GM12878 (cell line): Measurements from ENCODE around the gene A1BG. TPM values are rescaled to one million over a fixed set of nuclear protein-coding genes. Genes with fewer than 3 reads are reported as not detected.

ENCODE experiments used
- ATAC-seq: fragments of 200-7000 bp; cut with Tn5 transposase; 3 replicates; pipeline ENCODE4 v1.9.1; 2020; ENCODE audit warnings: mild to moderate bottlenecking, moderate library complexity
- BruUV-seq: library from RNA; stranded (reverse); fragments of 400-500 nt; replicated peaks from 2 replicates; lab custom pipeline; 2021; lab: Mats Ljungman, UMichigan
- CTCF ChIA-PET: fragments of 300-600 bp; sonication (Branson Sonifier 250); formaldehyde crosslinking; extraction: SDS; loops from one replicate; lab custom pipeline; 2021; ENCODE audit warnings: inconsistent platforms; lab: Yijun Ruan, JAX
- POLR2A ChIA-PET: fragments of 350-600 bp; formaldehyde crosslinking; extraction: SDS; loops from one replicate; lab custom pipeline; 2021; ENCODE audit warnings: inconsistent platforms; lab: Charles Lee
- RAD21 ChIA-PET: fragments of 300-600 bp; sonication (Branson Sonifier 250); formaldehyde crosslinking; loops from one replicate; lab custom pipeline; 2023; ENCODE audit warnings: antibody characterized with exemption; ENCODE audit not compliant: unreplicated experiment; lab: Charles Lee
- SMC1A ChIA-PET: fragments of 300-600 bp; sonication (Branson Sonifier 250); formaldehyde crosslinking; loops from one replicate; lab custom pipeline; 2023; ENCODE audit not compliant: unreplicated experiment, uncharacterized antibody; lab: Charles Lee
- DNase-seq: peaks from one replicate; pipeline ENCODE4 v3.0.0-alpha.2; 2011; ENCODE audit warnings: low read depth, low spot score
- FAIRE-seq: peaks from 3 replicates; lab custom pipeline; 2011; peaks lifted over from hg19 to GRCh38; lab: Jason Lieb, UNC
- H2AFZ ChIP-seq: 2 replicates; pipeline ENCODE4 v1.6.0; 2011; ENCODE audit warnings: low read depth, low read length, control low read depth; ENCODE audit not compliant: control insufficient read depth
- H3K27ac ChIP-seq: 2 replicates; pipeline ENCODE4 v1.5.1; 2011; ENCODE audit warnings: control low read depth; ENCODE audit not compliant: control insufficient read depth, insufficient read depth
- H3K27me3 ChIP-seq, 2 experiments: replicated peaks in 1 of 2; 2 replicates each; pipeline versions ENCODE4 v1.6.0 to v1.6.1; 2011; ENCODE audit warnings: low read length in 1 of 2; ENCODE audit not compliant: control insufficient read depth in 2 of 2, insufficient read depth in 2 of 2
- H3K36me3 ChIP-seq, 2 experiments: 2 replicates each; pipeline ENCODE4 v1.5.1; 2011; ENCODE audit warnings: low read length in 1 of 2; ENCODE audit not compliant: control insufficient read depth in 2 of 2, insufficient read depth in 2 of 2
- H3K4me1 ChIP-seq: 2 replicates; pipeline ENCODE4 v1.6.1; 2011; ENCODE audit warnings: mild to moderate bottlenecking, low read length, moderate library complexity, mixed read lengths; ENCODE audit not compliant: control insufficient read depth, insufficient read depth
- H3K4me2 ChIP-seq: 2 replicates; pipeline ENCODE4 v1.6.0; 2011; ENCODE audit warnings: control low read depth; ENCODE audit not compliant: control insufficient read depth, insufficient read depth
- H3K4me3 ChIP-seq: fragments of 200-600 bp; sonication (generic); 2 replicates; pipeline ENCODE4 v1.5.1; 2016
- H3K79me2 ChIP-seq: 2 replicates; pipeline ENCODE4 v1.6.0; 2011; ENCODE audit warnings: low read length; ENCODE audit not compliant: control insufficient read depth, insufficient read depth
- H3K9ac ChIP-seq: 2 replicates; pipeline ENCODE4 v1.8.0; 2011; ENCODE audit warnings: low read length, control low read depth, mixed read lengths; ENCODE audit not compliant: control insufficient read depth, insufficient read depth
- H3K9me3 ChIP-seq: replicated peaks from 3 replicates; pipeline ENCODE4 v1.5.1; 2011; ENCODE audit warnings: mild to moderate bottlenecking, low read length; ENCODE audit not compliant: control insufficient read depth, insufficient read depth
- H4K20me1 ChIP-seq: 2 replicates; pipeline ENCODE4 v1.6.0; 2011; ENCODE audit not compliant: control insufficient read depth, insufficient read depth
- BCL11A ChIP-seq: IDR thresholded peaks from 2 replicates; pipeline ENCODE4 v1.6.1; 2011; ENCODE audit warnings: low read depth, low read length
- CBX5 ChIP-seq: sonication (generic); IDR thresholded peaks from 2 replicates; pipeline ENCODE4 v1.6.1; 2016; ENCODE audit warnings: low read depth, moderate library complexity, mild to moderate bottlenecking, inconsistent platforms
- HCFC1 ChIP-seq: fragments of 150-350 bp; IDR thresholded peaks from 2 replicates; pipeline ENCODE4 v1.6.1; 2014; ENCODE audit warnings: low read length
- KDM1A ChIP-seq: fragments of 200-600 bp; sonication (generic); IDR thresholded peaks from 2 replicates; pipeline ENCODE4 v1.6.1; 2016; ENCODE audit warnings: borderline replicate concordance
- KLF5 ChIP-seq: fragments of 450-650 bp; IDR thresholded peaks from 2 replicates; pipeline ENCODE4 v1.6.1; 2014; ENCODE audit warnings: mild to moderate bottlenecking; ENCODE audit not compliant: partially characterized antibody
- MEF2A ChIP-seq: IDR thresholded peaks from 2 replicates; pipeline ENCODE4 v1.6.1; 2011; ENCODE audit warnings: low read depth, mild to moderate bottlenecking, low read length, moderate library complexity; ENCODE audit not compliant: insufficient read depth
- NFYA ChIP-seq: IDR thresholded peaks from 2 replicates; pipeline ENCODE4 v1.6.1; 2011; ENCODE audit warnings: low read depth, mild to moderate bottlenecking, low read length, improper control_type of control experiment, borderline replicate concordance
- SIX5 ChIP-seq: IDR thresholded peaks from 2 replicates; pipeline ENCODE4 v1.6.1; 2011; ENCODE audit warnings: mild to moderate bottlenecking, low read depth, low read length, moderate library complexity; ENCODE audit not compliant: severe bottlenecking
- SMC3 ChIP-seq: IDR thresholded peaks from 2 replicates; pipeline ENCODE4 v1.6.1; 2011; ENCODE audit warnings: low read length, improper control_type of control experiment, borderline replicate concordance
- STAT1 ChIP-seq: fragments of 450-650 bp; conservative IDR thresholded peaks from 2 replicates; pipeline ENCODE4 v1.6.1; 2014; ENCODE audit warnings: antibody characterized with exemption, mild to moderate bottlenecking
- ZNF384 ChIP-seq: IDR thresholded peaks from 2 replicates; pipeline ENCODE4 v1.6.1; 2012; ENCODE audit warnings: low read depth, mild to moderate bottlenecking, low read length, improper control_type of control experiment, borderline replicate concordance
- ZZZ3 ChIP-seq: IDR thresholded peaks from 2 replicates; pipeline ENCODE4 v1.6.1; 2011; ENCODE audit warnings: low read depth; ENCODE audit not compliant: control insufficient read depth, insufficient read length
- WGBS: methylation state at CpG from one replicate; pipeline ENCODE4 v1.1.6; 2016; ENCODE audit warnings: low lambda C conversion rate; ENCODE audit not compliant: insufficient replicate concordance, insufficient coverage; ENCODE audit errors: missing lambda C conversion rate; 5-methylcytosine and 5-hydroxymethylcytosine counted together
- in situ Hi-C: fragments of 300-500 bp; cut with MboI; formaldehyde crosslinking; loops from 9 replicates; pipeline ENCODE4 v1.14.3; 2018; ENCODE audit warnings: mixed read lengths
- intact Hi-C: fragments of 100-400 bp; cut with micrococcal nuclease; formaldehyde crosslinking; loops from one replicate; pipeline ENCODE4 v1.14.2; 2022; ENCODE audit not compliant: unreplicated experiment
- polyA plus RNA-seq, 11 experiments: library from polyadenylated mRNA; depleted of rRNA in 4 of 11; unstranded in 6 of 11; stranded (reverse) in 5 of 11; fragments of >200 nt; fragmentation: Nextera tagmentation in 4 of 11; fragmentation: Illumina TruSeq in 1 of 11; extraction: Ambion mirVana in 4 of 11; extraction: Trizol in 1 of 11; gene quantifications; 1 replicate in 1 of 11; 2 replicates in 10 of 11; pipeline versions ENCODE4 v1.2.1 to v1.2.3, GENCODE V29; 2011 to 2016; ENCODE audit warnings: inconsistent platforms in 2 of 11, missing spikeins in 2 of 11, low read depth in 1 of 11
- total RNA-seq, 4 experiments: library from RNA; depleted of rRNA in 3 of 4; stranded (reverse); fragments of >200 nt in 3 of 4; fragmentation: Illumina TruSeq in 1 of 4; extraction: Trizol in 1 of 4; gene quantifications; 2 replicates each; pipeline versions ENCODE4 v1.2.1 to v1.2.3, GENCODE V29; 2013 to 2021
- TF ChIP-seq, protein P1 (sequence below): IDR thresholded peaks from 2 replicates; pipeline ENCODE4 v1.6.1; 2011; ENCODE audit warnings: mild to moderate bottlenecking, low read depth, low read length, moderate library complexity; ENCODE audit not compliant: insufficient replicate concordance
- TF ChIP-seq, protein P2 (sequence below): fragments of 450-650 bp; IDR thresholded peaks from 2 replicates; pipeline ENCODE4 v1.6.1; 2017; ENCODE audit warnings: low read depth, mild to moderate bottlenecking, moderate library complexity
- TF ChIP-seq, protein P3 (sequence below): fragments of 450-650 bp; IDR thresholded peaks from 2 replicates; pipeline ENCODE4 v1.6.1; 2017; ENCODE audit warnings: borderline replicate concordance
- TF ChIP-seq, protein P4 (sequence below): fragments of 450-650 bp; IDR thresholded peaks from 2 replicates; pipeline ENCODE4 v1.6.1; 2017; ENCODE audit warnings: antibody characterized with exemption, mild to moderate bottlenecking, moderate library complexity

Gene A1BG
- total and polyA plus RNA-seq, 10 of the 15 experiments (the other 5 are each of a cell fraction or from before 2014, with no cell fraction given): 0.34 to 29.6 (median 11.8) TPM

DNA sequence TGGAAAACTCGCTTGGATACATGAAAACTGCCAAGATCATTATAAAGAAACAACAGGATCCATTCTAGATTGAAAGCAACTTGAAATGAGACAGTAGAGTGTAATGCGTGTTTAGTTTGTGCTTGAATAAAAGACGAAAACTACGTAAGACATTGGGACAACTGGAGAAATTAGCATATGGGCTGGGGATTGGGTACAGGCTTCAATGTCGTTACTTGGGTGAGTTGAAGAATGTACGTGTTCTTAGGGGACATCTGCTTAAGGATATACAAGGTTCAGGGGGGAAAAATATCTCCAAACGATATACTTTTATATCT lies 48.6 kb downstream of the A1BG start (continued):
- TF ChIP-seq, protein P1, sequence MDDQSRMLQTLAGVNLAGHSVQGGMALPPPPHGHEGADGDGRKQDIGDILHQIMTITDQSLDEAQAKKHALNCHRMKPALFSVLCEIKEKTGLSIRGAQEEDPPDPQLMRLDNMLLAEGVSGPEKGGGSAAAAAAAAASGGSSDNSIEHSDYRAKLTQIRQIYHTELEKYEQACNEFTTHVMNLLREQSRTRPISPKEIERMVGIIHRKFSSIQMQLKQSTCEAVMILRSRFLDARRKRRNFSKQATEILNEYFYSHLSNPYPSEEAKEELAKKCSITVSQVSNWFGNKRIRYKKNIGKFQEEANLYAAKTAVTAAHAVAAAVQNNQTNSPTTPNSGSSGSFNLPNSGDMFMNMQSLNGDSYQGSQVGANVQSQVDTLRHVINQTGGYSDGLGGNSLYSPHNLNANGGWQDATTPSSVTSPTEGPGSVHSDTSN: no peak
- 0 out of 2 replicates have a peak, but pooled peaks have one; percentile 9 for TF ChIP-seq CBX5
- TF ChIP-seq, protein P2, sequence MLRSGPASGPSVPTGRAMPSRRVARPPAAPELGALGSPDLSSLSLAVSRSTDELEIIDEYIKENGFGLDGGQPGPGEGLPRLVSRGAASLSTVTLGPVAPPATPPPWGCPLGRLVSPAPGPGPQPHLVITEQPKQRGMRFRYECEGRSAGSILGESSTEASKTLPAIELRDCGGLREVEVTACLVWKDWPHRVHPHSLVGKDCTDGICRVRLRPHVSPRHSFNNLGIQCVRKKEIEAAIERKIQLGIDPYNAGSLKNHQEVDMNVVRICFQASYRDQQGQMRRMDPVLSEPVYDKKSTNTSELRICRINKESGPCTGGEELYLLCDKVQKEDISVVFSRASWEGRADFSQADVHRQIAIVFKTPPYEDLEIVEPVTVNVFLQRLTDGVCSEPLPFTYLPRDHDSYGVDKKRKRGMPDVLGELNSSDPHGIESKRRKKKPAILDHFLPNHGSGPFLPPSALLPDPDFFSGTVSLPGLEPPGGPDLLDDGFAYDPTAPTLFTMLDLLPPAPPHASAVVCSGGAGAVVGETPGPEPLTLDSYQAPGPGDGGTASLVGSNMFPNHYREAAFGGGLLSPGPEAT: no peak
- TF ChIP-seq, all 136 proteins: peak for 1

DNA sequence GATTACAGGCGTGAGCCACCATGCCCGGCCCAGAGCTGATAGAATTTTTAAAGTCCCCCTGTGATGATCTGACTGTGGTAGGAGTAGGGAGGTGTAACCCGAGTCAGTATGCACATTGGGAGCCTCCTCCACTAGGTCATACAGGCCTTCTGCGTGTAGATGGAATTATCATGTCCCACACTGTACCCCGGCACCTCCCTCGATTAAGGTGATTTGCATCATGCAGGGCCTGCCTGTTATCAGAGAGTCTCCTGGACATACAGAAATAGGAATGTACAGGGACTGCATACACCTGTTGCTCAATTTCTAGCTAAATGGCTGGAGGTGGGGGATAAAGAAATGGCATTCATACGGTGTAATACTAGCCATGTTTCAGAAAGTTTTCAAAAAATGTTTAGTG lies 49.0 kb downstream of the A1BG start:
- Histone ChIP-seq H3K9me3 (peaks cover 2% of the 10 kb centered on the region; the same call in 1 of the 3 replicates), H3K27me3 (no peaks in the 10 kb centered on the region), H4K20me1 (no peaks in the 10 kb centered on the region), H3K4me3 (peak overlapping the region; percentile 63; the same call in 1 of the 2 replicates), H3K27ac (no peak overlapping the region), H3K4me1 (0 out of 2 replicates have a peak, but pooled peaks cover 3% of the 10 kb centered on the region), H3K4me2 (peak overlapping the region; percentile 73), H3K9ac (no peak overlapping the region), H2AFZ (no peak overlapping the region), H3K79me2 (peaks cover 24% of the 10 kb centered on the region), H3K36me3 (peaks cover 0 to 16% of the 10 kb centered on the region in 2 experiments; a peak in 2 of 4 replicates)
- ChIA-PET POLR2A (interaction anchor here (0.8 to 1.2 kb wide), 2 partner anchors 43 to 76 kb away, joined by 3 read pairs; partner anchors contain the start of gene ZNF544), RAD21 (no interaction called here), CTCF (no interaction called here), SMC1A (interaction anchor here (0.6 kb wide), 1 partner anchor 12 kb away, joined by 3 read pairs; no protein-coding TSS in a partner anchor)
- no TSS peak for BruUV-seq
- intact Hi-C loops: loop anchor here (2.0 to 10.0 kb wide), 2 partner anchors 23 to 79 kb away; partner anchors contain the start of genes ZNF544 and ZSCAN22
- no peak for ATAC-seq
- no peak for FAIRE-seq
- 91% methylated on average over 7 of the region's 7 CpGs for WGBS
- in situ Hi-C loops: no loop called here
- no peak for DNase-seq
- TF ChIP-seq SMC3: no peak
- TF ChIP-seq HCFC1: no peak
- no peak for TF ChIP-seq NFYA
- TF ChIP-seq, protein P3, sequence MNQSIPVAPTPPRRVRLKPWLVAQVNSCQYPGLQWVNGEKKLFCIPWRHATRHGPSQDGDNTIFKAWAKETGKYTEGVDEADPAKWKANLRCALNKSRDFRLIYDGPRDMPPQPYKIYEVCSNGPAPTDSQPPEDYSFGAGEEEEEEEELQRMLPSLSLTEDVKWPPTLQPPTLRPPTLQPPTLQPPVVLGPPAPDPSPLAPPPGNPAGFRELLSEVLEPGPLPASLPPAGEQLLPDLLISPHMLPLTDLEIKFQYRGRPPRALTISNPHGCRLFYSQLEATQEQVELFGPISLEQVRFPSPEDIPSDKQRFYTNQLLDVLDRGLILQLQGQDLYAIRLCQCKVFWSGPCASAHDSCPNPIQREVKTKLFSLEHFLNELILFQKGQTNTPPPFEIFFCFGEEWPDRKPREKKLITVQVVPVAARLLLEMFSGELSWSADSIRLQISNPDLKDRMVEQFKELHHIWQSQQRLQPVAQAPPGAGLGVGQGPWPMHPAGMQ: no peak
- TF ChIP-seq KLF5: no peak
- no peak for TF ChIP-seq STAT1
- TF ChIP-seq KDM1A: no peak
- TF ChIP-seq, protein P4, sequence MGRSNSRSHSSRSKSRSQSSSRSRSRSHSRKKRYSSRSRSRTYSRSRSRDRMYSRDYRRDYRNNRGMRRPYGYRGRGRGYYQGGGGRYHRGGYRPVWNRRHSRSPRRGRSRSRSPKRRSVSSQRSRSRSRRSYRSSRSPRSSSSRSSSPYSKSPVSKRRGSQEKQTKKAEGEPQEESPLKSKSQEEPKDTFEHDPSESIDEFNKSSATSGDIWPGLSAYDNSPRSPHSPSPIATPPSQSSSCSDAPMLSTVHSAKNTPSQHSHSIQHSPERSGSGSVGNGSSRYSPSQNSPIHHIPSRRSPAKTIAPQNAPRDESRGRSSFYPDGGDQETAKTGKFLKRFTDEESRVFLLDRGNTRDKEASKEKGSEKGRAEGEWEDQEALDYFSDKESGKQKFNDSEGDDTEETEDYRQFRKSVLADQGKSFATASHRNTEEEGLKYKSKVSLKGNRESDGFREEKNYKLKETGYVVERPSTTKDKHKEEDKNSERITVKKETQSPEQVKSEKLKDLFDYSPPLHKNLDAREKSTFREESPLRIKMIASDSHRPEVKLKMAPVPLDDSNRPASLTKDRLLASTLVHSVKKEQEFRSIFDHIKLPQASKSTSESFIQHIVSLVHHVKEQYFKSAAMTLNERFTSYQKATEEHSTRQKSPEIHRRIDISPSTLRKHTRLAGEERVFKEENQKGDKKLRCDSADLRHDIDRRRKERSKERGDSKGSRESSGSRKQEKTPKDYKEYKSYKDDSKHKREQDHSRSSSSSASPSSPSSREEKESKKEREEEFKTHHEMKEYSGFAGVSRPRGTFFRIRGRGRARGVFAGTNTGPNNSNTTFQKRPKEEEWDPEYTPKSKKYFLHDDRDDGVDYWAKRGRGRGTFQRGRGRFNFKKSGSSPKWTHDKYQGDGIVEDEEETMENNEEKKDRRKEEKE: no peak
- TF ChIP-seq BCL11A: no peak
- no peak for TF ChIP-seq SIX5
- TF ChIP-seq ZZZ3: no peak
- no peak for TF ChIP-seq MEF2A
- no peak for TF ChIP-seq ZNF384
